ENCODE results near the gene SDK1. TPM values are rescaled to one million over a fixed set of nuclear protein-coding genes. Genes with fewer than 3 reads are reported as not detected.

Gene SDK1
- total and polyA plus RNA-seq, 4 experiments from 2014 or later, result 0.06 to 0.26 TPM; not detected in 2

- Histone ChIP-seq H3K27me3 (ENCODE audit: insufficient read depth, low read length) (no peaks in the 10 kb centered on the region), H3K4me3 (ENCODE audit: low read length in 2 of 2) (no peak overlapping the region), H3K4me1 (ENCODE audit: insufficient read depth, low read length) (no peaks in the 10 kb centered on the region), H3K9me3 (ENCODE audit: control insufficient read depth in 1 of 2, low read length in 2 of 2) (no peaks in the 10 kb centered on the region), H3K27ac (ENCODE audit: low read depth, low read length) (no peak overlapping the region), H3K36me3 (ENCODE audit: insufficient read depth, low read length) (no peaks in the 10 kb centered on the region)
- intact Hi-C loops (cut with micrococcal nuclease), result no loop called here
- ChIA-PET CTCF (ENCODE audit: partially characterized antibody) (no interaction called here), POLR2A (ENCODE audit: partially characterized antibody) (no interaction called here)
- H3K27me3 Mint-ChIP-seq, result peaks cover 14 to 15% of the 10 kb centered on the region in 2 donors
- no peak overlapping the region for H3K27ac Mint-ChIP-seq
- no peak overlapping the region for H3K4me3 Mint-ChIP-seq
- H3K4me1 Mint-ChIP-seq, result no peaks in the 10 kb centered on the region
- H3K9me3 Mint-ChIP-seq, result peaks cover 0 to 16% (median 12%) of the 10 kb centered on the region in 8 donors
- DNase-seq, result no peak
- no peaks in the 10 kb centered on the region for H3K36me3 Mint-ChIP-seq
Observed at GRCh38 chr7:4058158-4058557, 757.1 kb downstream of the SDK1 start.

GRCh38 chr7:4065190-4065589, 764.1 kb downstream of the SDK1 start:
- Mint-ChIP-seq H3K27me3 (peaks cover 2% of the 10 kb centered on the region in 2 donors), H3K4me1 (peaks cover 8 to 11% (median 10%) of the 10 kb centered on the region in 4 donors), H3K27ac (peak overlapping the region in 1 of 7 donors; percentile 21), H3K36me3 (no peaks in the 10 kb centered on the region), H3K9me3 (peaks cover 0 to 2% (median under 1%) of the 10 kb centered on the region in 8 donors), H3K4me3 (peak overlapping the region in 7 of 8 donors; percentile 39 to 64 (median 53))
- no peaks in the 10 kb centered on the region for H3K4me1 ChIP-seq (ENCODE audit: insufficient read depth, low read length)
- ChIA-PET POLR2A (ENCODE audit: partially characterized antibody) (no interaction called here), CTCF (ENCODE audit: partially characterized antibody) (no interaction called here)
- no peak overlapping the region for H3K4me3 ChIP-seq (ENCODE audit: low read length in 2 of 2)
- H3K36me3 ChIP-seq (ENCODE audit: insufficient read depth, low read length), result no peaks in the 10 kb centered on the region
- no peaks in the 10 kb centered on the region for H3K27me3 ChIP-seq (ENCODE audit: insufficient read depth, low read length)
- DNase-seq, result no peak
- no peak overlapping the region for H3K27ac ChIP-seq (ENCODE audit: low read depth, low read length)
- intact Hi-C loops (cut with micrococcal nuclease), result no loop called here
- H3K9me3 ChIP-seq (ENCODE audit: control insufficient read depth in 1 of 2, low read length in 2 of 2), result no peaks in the 10 kb centered on the region

- DNase-seq, result no peak
- no peaks in the 10 kb centered on the region for H3K4me1 ChIP-seq (ENCODE audit: insufficient read depth, low read length)
- ChIA-PET POLR2A (ENCODE audit: partially characterized antibody) (no interaction called here), CTCF (ENCODE audit: partially characterized antibody) (no interaction called here)
- no peak overlapping the region for H3K27ac ChIP-seq (ENCODE audit: low read depth, low read length)
- Mint-ChIP-seq H3K27ac (no peak overlapping the region), H3K27me3 (peaks cover 2 to 4% of the 10 kb centered on the region in 2 donors), H3K9me3 (peaks cover 0 to 2% (median 0%) of the 10 kb centered on the region in 8 donors), H3K36me3 (no peaks in the 10 kb centered on the region), H3K4me1 (peaks cover 8 to 11% (median 10%) of the 10 kb centered on the region in 4 donors), H3K4me3 (no peak overlapping the region)
- H3K4me3 ChIP-seq (ENCODE audit: low read length in 2 of 2), result no peak overlapping the region
- no peaks in the 10 kb centered on the region for H3K36me3 ChIP-seq (ENCODE audit: insufficient read depth, low read length)
- no peaks in the 10 kb centered on the region for H3K9me3 ChIP-seq (ENCODE audit: control insufficient read depth in 1 of 2, low read length in 2 of 2)
- intact Hi-C loops (cut with micrococcal nuclease), result no loop called here
- H3K27me3 ChIP-seq (ENCODE audit: insufficient read depth, low read length), result no peaks in the 10 kb centered on the region
Observed at GRCh38 chr7:4066206-4066605, 765.2 kb downstream of the SDK1 start.

GRCh38 chr7:4066626-4067475, 765.8 kb downstream of the SDK1 start:
- H3K27ac Mint-ChIP-seq, result peak overlapping the region in 1 of 7 donors; percentile 37
- H3K4me1 Mint-ChIP-seq, result peaks cover 8 to 11% (median 10%) of the 10 kb centered on the region in 4 donors
- no peak overlapping the region for H3K4me3 Mint-ChIP-seq
- ChIA-PET POLR2A (ENCODE audit: partially characterized antibody) (no interaction called here), CTCF (ENCODE audit: partially characterized antibody) (no interaction called here)
- Histone ChIP-seq H3K4me3 (ENCODE audit: low read length in 2 of 2) (no peak overlapping the region), H3K36me3 (ENCODE audit: insufficient read depth, low read length) (no peaks in the 10 kb centered on the region), H3K9me3 (ENCODE audit: control insufficient read depth in 1 of 2, low read length in 2 of 2) (no peaks in the 10 kb centered on the region), H3K4me1 (ENCODE audit: insufficient read depth, low read length) (no peaks in the 10 kb centered on the region), H3K27me3 (ENCODE audit: insufficient read depth, low read length) (no peaks in the 10 kb centered on the region), H3K27ac (ENCODE audit: low read depth, low read length) (no peak overlapping the region)
- no peaks in the 10 kb centered on the region for H3K36me3 Mint-ChIP-seq
- peaks cover 2 to 4% of the 10 kb centered on the region in 2 donors for H3K27me3 Mint-ChIP-seq
- H3K9me3 Mint-ChIP-seq, result peaks cover 0 to 2% (median 0%) of the 10 kb centered on the region in 8 donors
- intact Hi-C loops (cut with micrococcal nuclease), result no loop called here
- peak in 1 of 5 donors; percentile 17 for DNase-seq

- Histone ChIP-seq H3K9me3 (ENCODE audit: control insufficient read depth in 1 of 2, low read length in 2 of 2) (no peaks in the 10 kb centered on the region), H3K36me3 (ENCODE audit: insufficient read depth, low read length) (no peaks in the 10 kb centered on the region), H3K4me1 (ENCODE audit: insufficient read depth, low read length) (no peaks in the 10 kb centered on the region), H3K27ac (ENCODE audit: low read depth, low read length) (no peak overlapping the region), H3K27me3 (ENCODE audit: insufficient read depth, low read length) (no peaks in the 10 kb centered on the region), H3K4me3 (ENCODE audit: low read length in 2 of 2) (no peak overlapping the region)
- Mint-ChIP-seq H3K27me3 (peaks cover 2 to 4% of the 10 kb centered on the region in 2 donors), H3K4me1 (peaks cover 8 to 11% (median 10%) of the 10 kb centered on the region in 4 donors), H3K36me3 (no peaks in the 10 kb centered on the region), H3K4me3 (no peak overlapping the region), H3K9me3 (peaks cover 0 to 2% (median 0%) of the 10 kb centered on the region in 8 donors), H3K27ac (no peak overlapping the region)
- CTCF ChIA-PET (ENCODE audit: partially characterized antibody), result no interaction called here
- intact Hi-C loops (cut with micrococcal nuclease), result no loop called here
- no peak for DNase-seq
- POLR2A ChIA-PET (ENCODE audit: partially characterized antibody), result no interaction called here
Observed at GRCh38 chr7:4067476-4067760, 766.4 kb downstream of the SDK1 start.

GRCh38 chr7:4067874-4068273, 766.8 kb downstream of the SDK1 start:
- Histone ChIP-seq H3K4me3 (ENCODE audit: low read length in 2 of 2) (no peak overlapping the region), H3K9me3 (ENCODE audit: control insufficient read depth in 1 of 2, low read length in 2 of 2) (no peaks in the 10 kb centered on the region), H3K27ac (ENCODE audit: low read depth, low read length) (no peak overlapping the region), H3K36me3 (ENCODE audit: insufficient read depth, low read length) (no peaks in the 10 kb centered on the region), H3K27me3 (ENCODE audit: insufficient read depth, low read length) (no peaks in the 10 kb centered on the region), H3K4me1 (ENCODE audit: insufficient read depth, low read length) (no peaks in the 10 kb centered on the region)
- intact Hi-C loops (cut with micrococcal nuclease), result no loop called here
- Mint-ChIP-seq H3K9me3 (peaks cover 0 to 2% (median 0%) of the 10 kb centered on the region in 8 donors), H3K27me3 (peaks cover 2 to 4% of the 10 kb centered on the region in 2 donors), H3K4me3 (no peak overlapping the region), H3K4me1 (peaks cover 8 to 11% (median 10%) of the 10 kb centered on the region in 4 donors), H3K27ac (no peak overlapping the region), H3K36me3 (no peaks in the 10 kb centered on the region)
- no peak for DNase-seq
- ChIA-PET POLR2A (ENCODE audit: partially characterized antibody) (no interaction called here), CTCF (ENCODE audit: partially characterized antibody) (no interaction called here)

GRCh38 chr7:4068286-4068685, 767.2 kb downstream of the SDK1 start:
- Mint-ChIP-seq H3K36me3 (no peaks in the 10 kb centered on the region), H3K27ac (no peak overlapping the region), H3K27me3 (peaks cover 4% of the 10 kb centered on the region in 2 donors), H3K9me3 (peaks cover 0 to 2% (median 0%) of the 10 kb centered on the region in 8 donors), H3K4me3 (no peak overlapping the region), H3K4me1 (peaks cover 8 to 11% (median 10%) of the 10 kb centered on the region in 4 donors)
- intact Hi-C loops (cut with micrococcal nuclease), result no loop called here
- Histone ChIP-seq H3K27ac (ENCODE audit: low read depth, low read length) (no peak overlapping the region), H3K4me1 (ENCODE audit: insufficient read depth, low read length) (no peaks in the 10 kb centered on the region), H3K36me3 (ENCODE audit: insufficient read depth, low read length) (no peaks in the 10 kb centered on the region), H3K9me3 (ENCODE audit: control insufficient read depth in 1 of 2, low read length in 2 of 2) (no peaks in the 10 kb centered on the region), H3K4me3 (ENCODE audit: low read length in 2 of 2) (no peak overlapping the region), H3K27me3 (ENCODE audit: insufficient read depth, low read length) (no peaks in the 10 kb centered on the region)
- no peak for DNase-seq
- ChIA-PET CTCF (ENCODE audit: partially characterized antibody) (no interaction called here), POLR2A (ENCODE audit: partially characterized antibody) (no interaction called here)

Measured in CD4-positive, alpha-beta memory T cell (primary cell).